ENCODE data around the gene NDUFC2. TPM values are rescaled to one million over a fixed set of nuclear protein-coding genes. Genes with fewer than 3 reads are reported as not detected.

The NDUFC2 gene
- 203 TPM for total RNA-seq (ENCODE audit: unreplicated experiment)
- long read RNA-seq, transcript NDUFC2-201 (3 exons, 2,518 nt), result major isoform, 134 of 139 reads
- long read RNA-seq, partial matches to known transcripts, result 1 of 139 reads
- long read RNA-seq, other reads (novel, unspliced or antisense), result 4 of 139 reads

DNA sequence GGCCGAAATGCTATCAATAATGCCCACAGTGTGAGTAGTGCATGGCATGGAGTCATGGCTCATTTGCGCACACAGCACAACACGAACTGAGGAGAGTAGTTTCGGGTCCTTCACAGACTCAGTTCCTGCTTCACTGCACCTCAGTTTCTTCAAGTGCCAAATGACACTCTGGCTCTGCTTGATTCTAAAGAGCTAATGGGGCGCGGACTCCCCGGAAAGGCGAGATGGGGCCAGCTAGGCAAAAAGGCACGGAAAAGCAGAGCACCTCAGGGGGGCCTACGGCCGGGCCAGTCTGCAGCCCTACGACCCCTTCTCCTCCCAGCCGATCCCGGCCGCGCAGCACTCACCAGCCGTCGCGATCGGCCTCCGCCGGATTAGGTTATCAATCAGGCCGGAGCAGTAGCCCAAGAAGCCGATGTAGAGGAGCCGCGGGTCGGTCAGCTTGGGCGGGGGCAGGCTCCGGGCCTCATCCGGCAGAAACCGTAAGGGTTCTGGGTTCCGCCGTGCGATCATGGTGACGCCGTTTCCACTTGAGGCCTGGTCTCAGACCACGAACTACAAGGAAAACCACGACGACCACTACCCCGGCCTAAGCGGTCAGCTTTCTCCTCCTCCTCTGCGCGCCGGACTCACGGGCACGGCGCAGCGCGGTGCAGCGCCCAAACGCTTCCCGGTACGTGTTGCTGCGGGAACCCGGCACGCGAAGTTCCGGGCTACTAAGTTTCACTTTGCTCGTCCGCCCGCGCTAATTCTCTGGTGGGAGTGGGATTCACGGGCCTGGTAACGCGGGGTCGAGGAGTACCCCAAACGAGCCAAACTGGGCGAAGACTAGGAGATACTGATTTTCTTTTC, at the start of gene NDUFC2:
NDUFC2 (minus strand) TSS at position 631 of the 852 bp plus-strand sequence; CDS start at position 513, 118 bp downstream.
- peak within 1 kb of the TSS; percentile 87 for H3K27ac Mint-ChIP-seq (ENCODE audit: unreplicated experiment)
- no peaks in the 10 kb centered on the region for H3K9me3 Mint-ChIP-seq (ENCODE audit: unreplicated experiment)
- DNase-seq (ENCODE audit: low spot score), result peak; percentile 70
- peaks cover 17% of the 10 kb centered on the region for H3K27me3 Mint-ChIP-seq (ENCODE audit: unreplicated experiment)
- peak within 1 kb of the TSS; percentile 97 for H3K4me3 Mint-ChIP-seq (ENCODE audit: unreplicated experiment)
- TF ChIP-seq CTCF (IDR thresholded peaks at IDR 0.05; ENCODE audit: unreplicated experiment), result no peak
- peaks cover 14% of the 10 kb centered on the region for H3K36me3 Mint-ChIP-seq (ENCODE audit: low read depth, unreplicated experiment)
- peaks cover 42% of the 10 kb centered on the region for H3K4me1 Mint-ChIP-seq (ENCODE audit: unreplicated experiment)

GRCh38 chr11:78127403-78127802, 47.7 kb upstream of the NDUFC2 start:
- peaks cover 3% of the 10 kb centered on the region for H3K36me3 Mint-ChIP-seq (ENCODE audit: low read depth, unreplicated experiment)
- no peaks in the 10 kb centered on the region for H3K27me3 Mint-ChIP-seq (ENCODE audit: unreplicated experiment)
- H3K4me1 Mint-ChIP-seq (ENCODE audit: unreplicated experiment), result peaks cover 6% of the 10 kb centered on the region
- no peak for TF ChIP-seq CTCF (IDR thresholded peaks at IDR 0.05; ENCODE audit: unreplicated experiment)
- DNase-seq (ENCODE audit: low spot score), result no peak
- no peaks in the 10 kb centered on the region for H3K9me3 Mint-ChIP-seq (ENCODE audit: unreplicated experiment)
- no peak overlapping the region for H3K4me3 Mint-ChIP-seq (ENCODE audit: unreplicated experiment)
- no peak overlapping the region for H3K27ac Mint-ChIP-seq (ENCODE audit: unreplicated experiment)

GRCh38 chr11:78112582-78113275, 33.1 kb upstream of the NDUFC2 start:
- H3K27ac Mint-ChIP-seq (ENCODE audit: unreplicated experiment), result no peak overlapping the region
- no peak for TF ChIP-seq CTCF (IDR thresholded peaks at IDR 0.05; ENCODE audit: unreplicated experiment)
- no peak overlapping the region for H3K4me3 Mint-ChIP-seq (ENCODE audit: unreplicated experiment)
- H3K4me1 Mint-ChIP-seq (ENCODE audit: unreplicated experiment), result peaks cover 8% of the 10 kb centered on the region
- H3K27me3 Mint-ChIP-seq (ENCODE audit: unreplicated experiment), result peaks cover 1% of the 10 kb centered on the region
- H3K9me3 Mint-ChIP-seq (ENCODE audit: unreplicated experiment), result no peaks in the 10 kb centered on the region
- no peak for DNase-seq (ENCODE audit: low spot score)
- H3K36me3 Mint-ChIP-seq (ENCODE audit: low read depth, unreplicated experiment), result peaks cover 4% of the 10 kb centered on the region

DNA sequence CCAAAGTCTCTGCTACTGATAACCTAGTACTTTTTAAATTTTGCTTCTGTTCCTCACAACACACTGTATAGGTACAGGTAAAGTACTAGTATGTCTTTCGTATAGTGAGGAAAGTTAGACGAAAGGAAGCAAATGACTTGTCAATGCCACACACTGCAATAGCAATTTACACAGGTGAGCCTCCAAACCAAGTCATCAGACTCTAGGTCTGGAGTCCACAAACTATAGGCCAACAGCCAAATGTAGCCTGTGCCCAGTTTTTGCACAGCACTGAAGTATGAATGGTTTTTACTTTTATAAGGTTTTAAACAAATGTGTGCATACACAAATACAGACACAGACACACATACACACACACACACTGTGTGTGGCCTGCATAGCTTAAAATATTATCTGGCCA, 31.6 kb upstream of the NDUFC2 start:
- Mint-ChIP-seq H3K27me3 (ENCODE audit: unreplicated experiment) (peaks cover 1% of the 10 kb centered on the region), H3K27ac (ENCODE audit: unreplicated experiment) (no peak overlapping the region), H3K9me3 (ENCODE audit: unreplicated experiment) (no peaks in the 10 kb centered on the region), H3K4me3 (ENCODE audit: unreplicated experiment) (no peak overlapping the region), H3K4me1 (ENCODE audit: unreplicated experiment) (peaks cover 8% of the 10 kb centered on the region), H3K36me3 (ENCODE audit: low read depth, unreplicated experiment) (peaks cover 4% of the 10 kb centered on the region)
- DNase-seq (ENCODE audit: low spot score), result no peak
- no peak for TF ChIP-seq CTCF (IDR thresholded peaks at IDR 0.05; ENCODE audit: unreplicated experiment)
